HG02610 (cell line): Measurements from ENCODE around the gene TRAP1.

Source experiments
- ATAC-seq: cut with Tn5 transposase; IDR thresholded peaks from one replicate; pipeline ENCODE4 v1.9.1; 2021; ENCODE audit warnings: mild to moderate bottlenecking, moderate library complexity; ENCODE audit not compliant: unreplicated experiment

The TRAP1 gene

DNA sequence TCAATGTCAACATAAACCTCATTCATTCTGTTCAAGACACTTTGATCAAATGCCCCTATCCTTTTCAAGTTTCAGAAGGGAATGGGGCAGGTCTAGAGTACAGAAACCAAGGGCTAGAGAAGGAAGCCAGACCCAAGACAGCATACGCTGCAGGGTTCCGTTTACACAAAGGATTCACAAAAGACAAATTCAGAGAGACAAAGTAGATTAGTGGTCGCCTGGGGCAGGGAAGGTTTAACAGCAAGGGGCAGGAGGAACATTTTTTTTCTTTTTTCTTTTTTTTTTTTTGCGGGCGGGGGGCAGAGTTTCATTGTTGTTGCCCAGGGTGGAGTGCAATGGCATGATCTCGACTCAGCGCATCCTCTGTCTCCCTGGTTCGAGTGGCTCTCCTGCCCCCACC is 19.9 kb upstream of the TRAP1 start:
- no peak for ATAC-seq

- no peak for ATAC-seq
Observed at GRCh38 chr16:3736116-3736515, 18.8 kb upstream of the TRAP1 start.

GRCh38 chr16:3735541-3735940 is 18.2 kb upstream of the TRAP1 start:
- no peak for ATAC-seq

- ATAC-seq, result no peak
Observed at GRCh38 chr16:3734758-3735221, 17.5 kb upstream of the TRAP1 start.

DNA sequence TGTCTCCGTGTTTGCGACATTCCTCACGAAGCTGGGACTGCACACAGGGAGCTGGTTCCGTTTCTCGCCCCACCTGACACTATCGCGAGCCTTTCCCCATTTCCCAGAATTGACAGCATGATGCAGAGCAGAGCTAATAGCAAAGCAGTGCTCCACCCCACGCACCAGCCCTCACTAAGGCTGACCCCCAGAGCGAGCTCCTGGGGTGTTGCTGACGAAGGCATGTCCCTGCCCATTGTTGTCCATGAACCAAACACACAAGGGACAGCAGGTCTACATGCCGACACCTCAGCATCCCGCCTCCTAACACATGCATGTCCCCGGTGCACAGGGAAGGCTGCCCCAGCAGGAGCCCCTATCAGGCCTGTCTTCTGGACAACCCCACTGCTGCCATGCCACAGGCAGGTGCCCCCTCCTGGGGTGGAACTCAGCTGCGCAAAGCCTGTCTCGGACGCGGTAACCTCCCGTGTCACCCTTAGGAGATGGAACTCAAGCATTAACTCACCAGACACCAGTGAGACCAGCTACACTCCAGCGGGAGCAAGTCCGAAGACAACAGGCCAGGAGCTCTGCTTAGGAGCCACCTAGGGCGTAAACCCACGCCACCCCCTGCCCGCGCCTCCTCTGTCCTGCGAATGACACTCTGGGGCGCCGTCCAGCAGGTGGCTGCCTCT is 16.9 kb upstream of the TRAP1 start:
- no peak for ATAC-seq

- ATAC-seq, result no peak
Observed at GRCh38 chr16:3732171-3732570, 14.8 kb upstream of the TRAP1 start.

DNA sequence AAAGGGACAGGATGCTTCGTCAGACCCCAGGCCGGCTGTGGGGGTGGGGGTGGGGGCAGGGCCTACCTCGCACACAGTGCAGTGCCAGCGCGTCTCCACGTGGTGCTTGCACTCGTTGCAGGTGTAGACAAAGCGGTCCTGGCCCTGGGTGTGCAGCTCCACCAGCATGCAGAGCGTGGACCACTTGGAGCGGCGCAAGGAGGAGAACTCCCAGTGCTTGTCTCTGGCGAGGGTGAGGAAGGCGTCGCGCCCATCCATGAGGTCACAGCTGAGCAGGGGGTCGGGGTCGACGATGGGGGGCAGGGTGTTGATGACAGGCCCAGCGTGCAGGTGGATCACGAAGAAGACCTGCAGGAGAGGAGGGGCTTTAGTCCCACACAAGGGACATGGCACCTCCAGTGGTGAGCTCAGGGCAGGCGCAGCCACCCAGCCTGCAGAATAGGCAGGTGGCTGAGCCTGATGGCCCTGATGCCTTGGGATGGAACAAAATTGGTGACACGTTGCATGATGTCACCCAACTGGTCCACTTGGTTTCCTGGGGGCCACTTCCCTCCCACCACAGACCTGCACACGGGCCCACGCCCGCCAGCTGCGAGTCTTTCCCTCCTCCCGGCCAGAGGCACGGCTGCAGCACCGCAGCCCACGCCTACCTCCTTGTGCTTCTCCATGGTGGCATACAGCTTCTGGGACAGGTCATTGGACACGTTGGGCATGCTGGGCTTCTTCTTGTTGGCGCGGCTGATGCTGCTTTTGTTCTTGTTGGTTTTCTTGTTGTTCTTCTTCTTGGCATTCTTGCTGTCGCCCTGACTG is 14.0 kb upstream of the TRAP1 start:
- no peak for ATAC-seq

DNA sequence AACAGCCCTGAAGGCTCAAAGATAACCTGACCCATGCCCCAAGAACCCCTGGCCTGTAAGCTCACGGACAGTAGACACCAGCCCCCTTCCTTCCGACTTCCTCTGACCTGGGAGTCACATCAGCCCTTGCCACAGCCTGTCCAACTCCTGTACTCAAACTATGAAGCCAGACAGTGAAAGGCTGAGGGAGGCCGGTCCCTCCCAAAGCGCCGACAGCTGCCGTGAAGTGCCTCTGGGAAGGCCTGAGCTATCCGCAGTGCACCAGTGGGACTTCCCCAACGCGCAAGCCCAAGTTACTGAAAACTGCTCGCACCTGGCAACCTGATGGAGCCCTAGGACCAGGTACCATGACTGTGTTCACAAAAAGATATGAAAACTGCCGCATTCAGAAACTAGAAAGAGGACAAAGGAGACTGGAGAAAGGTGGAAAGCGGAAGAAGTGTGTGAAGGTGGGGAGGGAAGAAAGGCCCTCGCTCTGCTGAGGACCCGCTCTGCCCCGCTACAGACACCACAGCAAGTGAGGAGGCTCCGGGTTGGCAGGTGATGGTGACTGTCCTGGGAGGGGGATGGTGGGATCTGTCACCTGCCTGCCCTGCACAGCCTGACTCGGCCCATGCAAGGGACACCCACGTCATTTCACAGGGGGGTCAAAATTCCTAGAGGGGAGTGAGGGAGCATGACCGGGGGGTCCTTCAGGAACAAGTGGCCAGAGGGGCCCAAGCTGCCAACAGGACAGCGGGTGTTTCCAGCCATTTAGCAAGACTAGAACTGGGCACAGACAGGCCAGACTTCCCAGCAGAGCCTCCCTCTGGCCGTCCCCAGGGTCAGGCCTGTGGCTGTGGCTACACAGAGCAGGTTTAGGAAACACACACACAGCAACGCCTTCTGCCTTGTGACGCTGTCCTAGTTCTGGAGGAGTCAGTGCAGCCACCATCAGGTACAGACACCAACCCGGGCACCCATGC is 13.1 kb upstream of the TRAP1 start:
- no peak for ATAC-seq

DNA sequence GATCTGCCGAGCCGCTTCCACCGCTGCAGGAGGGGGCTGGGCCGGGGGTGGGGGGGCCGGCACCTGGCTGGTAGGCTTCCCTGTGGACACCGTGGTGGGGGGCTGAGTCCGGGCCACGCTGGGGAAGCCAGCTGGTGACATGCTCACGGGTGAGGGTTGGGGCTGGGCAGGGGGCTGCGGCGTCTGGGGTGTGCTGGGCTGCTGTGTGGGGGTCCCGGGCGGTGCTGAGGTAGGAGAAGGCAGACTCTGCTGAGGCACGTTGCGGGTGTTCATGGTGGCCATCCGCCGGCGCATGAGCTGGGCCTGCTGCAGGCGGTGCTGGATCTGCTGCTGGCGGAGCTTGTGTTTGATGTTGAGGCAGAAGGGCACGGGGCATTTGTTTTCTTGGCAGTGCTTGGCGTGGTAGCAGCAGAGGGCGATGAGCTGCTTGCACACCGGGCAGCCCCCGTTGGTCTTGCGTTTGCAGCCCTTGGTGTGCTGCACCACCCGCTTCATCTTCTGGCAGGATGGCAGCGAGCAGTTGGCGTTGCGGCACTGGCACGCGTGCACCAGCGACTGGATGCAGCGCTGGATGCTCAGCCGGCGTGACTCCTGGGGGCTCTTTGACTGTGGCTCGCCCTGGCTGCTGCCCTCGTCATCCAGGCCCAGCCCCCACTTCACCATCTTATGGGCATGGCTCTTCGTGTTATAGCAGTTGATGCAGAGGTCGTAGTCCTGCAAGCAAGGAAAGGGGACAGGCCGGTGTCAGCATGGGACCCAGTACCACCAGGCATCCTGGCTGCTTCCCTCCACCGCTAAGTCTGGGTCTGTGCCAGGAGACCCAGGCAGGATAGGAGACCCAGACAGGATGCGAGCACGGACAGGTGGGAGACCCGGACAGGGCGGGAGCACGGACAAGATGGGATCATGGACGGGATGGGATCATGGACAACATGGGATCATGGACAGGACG is 12.1 kb upstream of the TRAP1 start:
- no peak for ATAC-seq

- no peak for ATAC-seq
Observed at GRCh38 chr16:3728424-3729160, 11.3 kb upstream of the TRAP1 start.

DNA sequence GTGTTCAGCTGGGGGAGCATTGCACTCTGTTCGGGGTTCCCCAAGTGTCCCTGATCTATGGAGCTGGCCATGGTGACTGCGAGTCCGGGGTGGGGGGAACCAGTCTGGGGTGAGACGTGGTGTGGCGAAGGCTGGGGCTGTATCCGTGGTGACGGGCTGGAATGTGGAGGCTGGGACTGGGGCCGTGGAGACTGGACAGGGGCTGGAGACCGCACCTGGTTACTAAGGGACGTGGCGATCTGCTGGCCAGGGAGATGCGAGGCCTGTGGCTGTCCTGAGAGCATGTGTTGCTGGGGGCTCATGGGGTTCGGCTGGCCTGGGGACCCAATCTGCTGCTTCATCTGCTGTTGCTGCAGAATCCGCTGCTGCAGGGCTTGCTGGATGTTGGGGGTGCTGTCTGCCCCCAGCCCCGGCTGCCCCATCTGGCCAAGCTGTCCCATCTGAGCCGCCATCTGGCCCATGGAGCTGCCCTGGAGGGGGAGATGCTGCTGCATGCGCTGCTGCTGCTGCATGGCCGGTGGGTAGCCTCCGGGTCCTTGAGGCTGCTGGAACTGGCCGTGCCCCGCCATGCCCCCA is 10.6 kb upstream of the TRAP1 start:
- ATAC-seq, result no peak

GRCh38 chr16:3726021-3726687 is 8.8 kb upstream of the TRAP1 start:
- no peak for ATAC-seq

- no peak for ATAC-seq
Observed at GRCh38 chr16:3725276-3725675, 8.0 kb upstream of the TRAP1 start.

- ATAC-seq, result no peak
Observed at GRCh38 chr16:3722508-3722907, 5.2 kb upstream of the TRAP1 start.

DNA sequence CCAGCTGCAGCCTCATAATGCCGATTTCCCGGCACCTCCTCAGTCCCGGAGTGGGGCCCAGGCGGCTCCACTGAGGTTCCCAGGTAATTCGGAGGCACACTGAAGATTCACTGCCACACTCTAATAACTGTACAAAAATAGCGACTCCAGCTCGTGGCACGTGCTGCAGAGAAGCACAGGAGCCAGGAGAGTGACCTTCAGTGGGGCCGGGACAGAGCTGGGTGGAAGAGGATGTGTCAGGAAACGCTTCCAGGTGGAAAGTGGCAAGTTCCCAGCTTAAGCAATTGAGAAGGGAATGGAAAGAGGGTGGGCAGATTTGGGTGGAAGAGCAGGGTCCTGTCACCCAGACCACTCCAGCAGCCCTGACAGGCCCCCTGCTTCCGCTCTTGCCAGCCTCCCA is 3.1 kb upstream of the TRAP1 start:
- no peak for ATAC-seq

DNA sequence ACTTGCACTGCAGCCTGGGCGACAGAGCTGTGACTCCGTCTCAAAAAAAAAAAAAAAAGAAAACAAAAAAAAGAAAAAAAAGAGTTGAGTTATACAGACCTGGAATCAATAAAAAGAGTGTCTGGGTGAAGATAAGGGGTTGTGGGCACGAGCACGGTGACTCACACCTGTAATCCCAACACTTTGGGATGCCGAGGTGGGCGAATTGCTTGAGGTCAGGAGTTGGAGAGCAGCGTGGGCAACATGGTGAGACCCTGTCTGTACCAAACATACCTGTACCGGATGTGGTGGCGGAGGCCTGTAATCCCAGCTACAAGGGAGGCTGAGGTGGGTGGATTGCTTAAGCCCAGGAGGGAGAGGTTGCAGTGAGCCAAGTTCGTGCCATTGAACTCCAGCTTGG is 1.3 kb upstream of the TRAP1 start:
- no peak for ATAC-seq

GRCh38 chr16:3718019-3718391 is 681 bp upstream of the TRAP1 start:
- no peak for ATAC-seq

DNA sequence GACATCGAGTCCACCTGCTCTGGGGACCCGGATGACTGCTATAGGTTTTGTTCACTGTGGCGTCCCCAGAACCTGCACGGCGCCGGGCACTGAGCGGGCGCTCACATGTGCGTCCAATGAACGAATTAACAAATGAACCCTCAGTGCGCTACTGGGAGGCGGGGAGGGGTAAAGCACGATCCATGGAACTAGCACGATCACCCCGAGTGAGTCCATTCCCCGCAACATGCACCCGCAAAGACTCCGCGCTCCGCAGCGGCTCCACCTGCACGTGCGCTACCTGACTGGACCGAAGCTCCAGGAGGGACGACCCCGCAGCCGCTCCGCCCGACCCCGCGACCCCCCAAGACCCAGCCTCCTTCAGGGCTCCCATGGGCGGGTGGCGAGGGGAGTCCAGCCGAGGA is 491 bp downstream of the TRAP1 start:
- ATAC-seq, result peak; percentile 13

DNA sequence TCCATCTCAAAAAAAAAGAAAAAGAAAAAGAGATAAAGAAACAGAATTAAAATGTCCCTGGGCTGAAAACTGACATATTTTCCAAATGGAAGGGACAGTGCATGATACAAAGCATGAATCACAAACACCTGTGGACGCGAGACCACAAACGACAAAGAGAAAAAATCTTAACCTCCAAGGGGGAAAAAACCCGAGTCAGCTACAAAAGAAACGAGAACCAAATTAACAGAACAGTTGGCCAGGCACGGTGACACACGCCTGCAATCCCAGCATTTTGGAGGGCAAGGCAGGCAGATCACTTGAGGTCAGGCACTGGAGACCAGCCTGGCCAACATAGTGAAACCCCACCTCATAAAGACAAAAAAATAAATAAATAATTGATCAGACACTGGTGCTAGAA is 1.9 kb downstream of the TRAP1 start:
- ATAC-seq, result no peak
